Adrenal gland (tissue), 5 donors: Measurements from ENCODE around the gene FOXP4.

Experiments
- CTCF ChIP-seq, 6 experiments: fragments of 450-650 bp in 4 of 6; fragments of 200-600 bp in 2 of 6; sonication (generic) in 1 of 6; IDR thresholded peaks; 1 replicate in 5 of 6; 2 replicates in 1 of 6; pipeline versions ENCODE4 v1.5.1 to v1.8.0; 2016 to 2021; ENCODE audit warnings: antibody characterized with exemption in 6 of 6, mild to moderate bottlenecking in 2 of 6, moderate library complexity in 1 of 6
- POLR2A ChIP-seq, 2 donors: fragments of 450-650 bp; IDR thresholded peaks; one replicate each; pipeline ENCODE4 v1.6.1; 2017; ENCODE audit warnings: antibody characterized with exemption in 2 of 2, mild to moderate bottlenecking in 2 of 2, moderate library complexity in 1 of 2
- donor health status: DM: no; HTN: no; CAD: no.

GRCh38 chr6:41555326-41556300, 9.4 kb downstream of the FOXP4 start:
- TF ChIP-seq CTCF (IDR thresholded peaks at IDR 0.05) (no peak), POLR2A (IDR thresholded peaks at IDR 0.05) (no peak)
